ENCODE measurements around the gene TYRO3. TPM values are rescaled to one million over a fixed set of nuclear protein-coding genes. Genes with fewer than 3 reads are reported as not detected.

The TYRO3 gene
- polyA plus RNA-seq, 1 donor: 36.6 TPM

DNA sequence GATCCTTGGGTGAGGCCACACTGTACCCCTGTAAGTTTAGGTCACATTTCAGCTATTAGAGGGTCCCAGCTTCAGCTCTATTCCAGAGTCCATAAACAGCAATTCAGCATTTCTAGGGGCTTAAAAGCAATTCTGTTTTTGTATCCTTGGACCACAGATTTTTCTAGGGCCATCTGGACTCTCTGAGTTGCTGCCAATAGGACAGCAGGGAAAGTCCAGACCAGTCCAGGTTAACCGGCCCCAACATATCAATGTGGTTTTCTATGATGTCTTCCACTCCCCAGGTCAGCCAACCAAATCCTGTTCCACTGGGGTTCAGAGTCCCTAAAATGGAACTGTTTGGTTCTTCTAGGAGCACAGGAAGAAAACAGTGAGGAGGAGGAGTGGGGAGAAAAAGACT, 40.0 kb downstream of the TYRO3 start:
- no peaks in the 10 kb centered on the region for H3K27me3 ChIP-seq (ENCODE audit: control insufficient read depth, insufficient read depth, low read length)

GRCh38 chr15:41603411-41603935, 44.5 kb downstream of the TYRO3 start:
- H3K9me3 ChIP-seq (ENCODE audit: control insufficient read depth, low read depth, low read length): no peaks in the 10 kb centered on the region
- H3K27me3 ChIP-seq (ENCODE audit: control insufficient read depth, insufficient read depth, low read length): no peaks in the 10 kb centered on the region
- H3K27ac ChIP-seq (ENCODE audit: low read length): no peak overlapping the region
- H3K4me3 ChIP-seq (ENCODE audit: low read length): no peak overlapping the region
- no peak for DNase-seq
- no peaks in the 10 kb centered on the region for H3K36me3 ChIP-seq (ENCODE audit: control insufficient read depth, insufficient read depth, low read length)
- WGBS (ENCODE audit: insufficient coverage, low lambda C conversion rate): 80% methylated on average over 1 of the region's 6 CpGs
- H3K4me1 ChIP-seq (ENCODE audit: control insufficient read depth, insufficient read depth, low read length): peaks cover 8% of the 10 kb centered on the region

More for the DNA sequence above, 40.0 kb downstream of the TYRO3 start:
- no CpG with 5 or more reads among the region's 1 CpG for WGBS (ENCODE audit: insufficient coverage, low lambda C conversion rate)
- Histone ChIP-seq H3K9me3 (ENCODE audit: control insufficient read depth, low read depth, low read length) (no peaks in the 10 kb centered on the region), H3K4me1 (ENCODE audit: control insufficient read depth, insufficient read depth, low read length) (peaks cover 2% of the 10 kb centered on the region), H3K36me3 (ENCODE audit: control insufficient read depth, insufficient read depth, low read length) (no peaks in the 10 kb centered on the region), H3K27ac (ENCODE audit: low read length) (no peak overlapping the region), H3K4me3 (ENCODE audit: low read length) (no peak overlapping the region)
- no peak for DNase-seq

GRCh38 chr15:41603941-41604911, 45.2 kb downstream of the TYRO3 start:
- no peak overlapping the region for H3K4me3 ChIP-seq (ENCODE audit: low read length)
- WGBS (ENCODE audit: insufficient coverage, low lambda C conversion rate): 46% methylated on average over 5 of the region's 13 CpGs
- H3K4me1 ChIP-seq (ENCODE audit: control insufficient read depth, insufficient read depth, low read length): peaks cover 8% of the 10 kb centered on the region
- H3K36me3 ChIP-seq (ENCODE audit: control insufficient read depth, insufficient read depth, low read length): no peaks in the 10 kb centered on the region
- DNase-seq: peak; percentile 50 to 53
- no peaks in the 10 kb centered on the region for H3K9me3 ChIP-seq (ENCODE audit: control insufficient read depth, low read depth, low read length)
- H3K27ac ChIP-seq (ENCODE audit: low read length): no peak overlapping the region
- H3K27me3 ChIP-seq (ENCODE audit: control insufficient read depth, insufficient read depth, low read length): no peaks in the 10 kb centered on the region

DNA sequence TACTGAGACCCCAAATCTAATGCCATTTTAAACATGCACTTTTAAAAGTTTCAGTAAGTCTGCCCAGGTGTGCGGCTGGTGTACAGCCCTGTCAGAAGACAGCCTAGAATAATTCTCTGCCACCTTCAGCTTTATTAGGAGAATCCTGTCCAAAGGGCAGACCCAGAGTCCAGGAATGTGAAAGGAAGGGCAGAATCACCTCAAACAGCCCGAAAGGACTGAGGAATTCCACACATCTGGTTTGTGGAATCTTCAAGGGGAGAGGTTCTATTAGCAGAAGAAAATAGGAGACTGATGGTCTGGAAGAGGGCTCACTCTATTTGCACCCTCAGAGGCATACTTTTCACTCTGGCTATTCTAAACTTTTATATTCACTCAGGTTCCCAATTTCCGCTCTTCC, 46.6 kb downstream of the TYRO3 start:
- H3K4me1 ChIP-seq (ENCODE audit: control insufficient read depth, insufficient read depth, low read length): peaks cover 8% of the 10 kb centered on the region
- H3K36me3 ChIP-seq (ENCODE audit: control insufficient read depth, insufficient read depth, low read length): no peaks in the 10 kb centered on the region
- DNase-seq: peak; percentile 31 to 37
- no peak overlapping the region for H3K4me3 ChIP-seq (ENCODE audit: low read length)
- 60% methylated on average over 1 of the region's 3 CpGs for WGBS (ENCODE audit: insufficient coverage, low lambda C conversion rate)
- H3K27me3 ChIP-seq (ENCODE audit: control insufficient read depth, insufficient read depth, low read length): no peaks in the 10 kb centered on the region
- H3K27ac ChIP-seq (ENCODE audit: low read length): no peak overlapping the region
- H3K9me3 ChIP-seq (ENCODE audit: control insufficient read depth, low read depth, low read length): no peaks in the 10 kb centered on the region

GRCh38 chr15:41606997-41607396, 48.0 kb downstream of the TYRO3 start:
- Histone ChIP-seq H3K27me3 (ENCODE audit: control insufficient read depth, insufficient read depth, low read length) (no peaks in the 10 kb centered on the region), H3K4me1 (ENCODE audit: control insufficient read depth, insufficient read depth, low read length) (peaks cover 8% of the 10 kb centered on the region), H3K27ac (ENCODE audit: low read length) (no peak overlapping the region), H3K9me3 (ENCODE audit: control insufficient read depth, low read depth, low read length) (no peaks in the 10 kb centered on the region), H3K4me3 (ENCODE audit: low read length) (no peak overlapping the region), H3K36me3 (ENCODE audit: control insufficient read depth, insufficient read depth, low read length) (no peaks in the 10 kb centered on the region)
- WGBS (ENCODE audit: insufficient coverage, low lambda C conversion rate): 88% methylated on average over 1 of the region's 1 CpG
- DNase-seq: no peak

DNA sequence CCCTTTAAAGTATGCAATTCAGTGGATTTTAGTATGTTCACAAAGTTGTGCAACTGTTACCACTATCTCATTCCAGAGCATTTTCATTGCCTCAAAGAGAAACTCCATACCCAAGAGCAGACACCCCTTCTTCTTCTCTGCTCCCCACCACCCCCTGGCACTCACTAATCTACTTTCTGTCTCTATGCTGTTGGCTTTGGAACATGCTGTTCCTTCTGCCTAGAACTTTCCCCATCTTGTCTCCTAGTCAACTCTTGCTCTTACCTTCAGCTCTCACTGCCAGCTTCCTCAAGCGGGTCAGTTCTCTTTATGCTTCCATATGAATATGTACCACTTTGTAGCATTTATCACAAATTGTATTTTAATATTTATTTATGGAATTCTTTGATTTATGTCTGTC, 50.1 kb downstream of the TYRO3 start:
- H3K36me3 ChIP-seq (ENCODE audit: control insufficient read depth, insufficient read depth, low read length): no peaks in the 10 kb centered on the region
- peaks cover 5% of the 10 kb centered on the region for H3K4me1 ChIP-seq (ENCODE audit: control insufficient read depth, insufficient read depth, low read length)
- H3K9me3 ChIP-seq (ENCODE audit: control insufficient read depth, low read depth, low read length): no peaks in the 10 kb centered on the region
- 80% methylated on average over 1 of the region's 1 CpG for WGBS (ENCODE audit: insufficient coverage, low lambda C conversion rate)
- H3K27me3 ChIP-seq (ENCODE audit: control insufficient read depth, insufficient read depth, low read length): no peaks in the 10 kb centered on the region
- DNase-seq: no peak
- H3K27ac ChIP-seq (ENCODE audit: low read length): no peak overlapping the region
- no peak overlapping the region for H3K4me3 ChIP-seq (ENCODE audit: low read length)

DNA sequence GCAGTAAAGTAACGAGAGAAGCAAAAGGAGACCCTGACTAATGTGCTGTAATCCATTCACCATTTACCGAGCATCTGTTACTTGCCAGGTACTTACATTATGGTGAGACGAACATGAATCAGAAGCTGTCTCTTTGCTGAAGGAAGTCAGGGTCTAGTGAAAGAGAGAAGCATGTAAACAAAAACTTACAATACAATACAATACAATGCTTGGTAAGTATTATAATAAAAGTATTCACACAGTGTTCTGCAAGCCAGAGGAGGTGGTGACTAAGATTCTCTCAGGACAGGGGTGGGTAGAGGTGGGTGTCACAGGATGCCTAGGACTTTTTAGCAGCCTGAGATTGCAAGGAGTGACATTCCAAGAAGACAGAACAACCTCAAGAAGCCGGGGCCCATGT, 51.0 kb downstream of the TYRO3 start:
- 60% methylated on average over 1 of the region's 4 CpGs for WGBS (ENCODE audit: insufficient coverage, low lambda C conversion rate)
- H3K4me1 ChIP-seq (ENCODE audit: control insufficient read depth, insufficient read depth, low read length): peaks cover 4% of the 10 kb centered on the region
- no peak overlapping the region for H3K4me3 ChIP-seq (ENCODE audit: low read length)
- no peaks in the 10 kb centered on the region for H3K27me3 ChIP-seq (ENCODE audit: control insufficient read depth, insufficient read depth, low read length)
- no peaks in the 10 kb centered on the region for H3K9me3 ChIP-seq (ENCODE audit: control insufficient read depth, low read depth, low read length)
- H3K36me3 ChIP-seq (ENCODE audit: control insufficient read depth, insufficient read depth, low read length): no peaks in the 10 kb centered on the region
- H3K27ac ChIP-seq (ENCODE audit: low read length): no peak overlapping the region
- no peak for DNase-seq

- Histone ChIP-seq H3K9me3 (ENCODE audit: control insufficient read depth, low read depth, low read length) (peaks cover 9% of the 10 kb centered on the region), H3K4me1 (ENCODE audit: control insufficient read depth, insufficient read depth, low read length) (peaks cover 11% of the 10 kb centered on the region), H3K27ac (ENCODE audit: low read length) (no peak overlapping the region), H3K4me3 (ENCODE audit: low read length) (peak overlapping the region; percentile 71), H3K36me3 (ENCODE audit: control insufficient read depth, insufficient read depth, low read length) (no peaks in the 10 kb centered on the region), H3K27me3 (ENCODE audit: control insufficient read depth, insufficient read depth, low read length) (no peaks in the 10 kb centered on the region)
- WGBS (ENCODE audit: insufficient coverage, low lambda C conversion rate): 60% methylated on average over 1 of the region's 18 CpGs
- DNase-seq: peak in 1 of 2 donors; percentile 24
These were observed 61.7 kb downstream of the TYRO3 start for GRCh38 chr15:41620536-41621199.

DNA sequence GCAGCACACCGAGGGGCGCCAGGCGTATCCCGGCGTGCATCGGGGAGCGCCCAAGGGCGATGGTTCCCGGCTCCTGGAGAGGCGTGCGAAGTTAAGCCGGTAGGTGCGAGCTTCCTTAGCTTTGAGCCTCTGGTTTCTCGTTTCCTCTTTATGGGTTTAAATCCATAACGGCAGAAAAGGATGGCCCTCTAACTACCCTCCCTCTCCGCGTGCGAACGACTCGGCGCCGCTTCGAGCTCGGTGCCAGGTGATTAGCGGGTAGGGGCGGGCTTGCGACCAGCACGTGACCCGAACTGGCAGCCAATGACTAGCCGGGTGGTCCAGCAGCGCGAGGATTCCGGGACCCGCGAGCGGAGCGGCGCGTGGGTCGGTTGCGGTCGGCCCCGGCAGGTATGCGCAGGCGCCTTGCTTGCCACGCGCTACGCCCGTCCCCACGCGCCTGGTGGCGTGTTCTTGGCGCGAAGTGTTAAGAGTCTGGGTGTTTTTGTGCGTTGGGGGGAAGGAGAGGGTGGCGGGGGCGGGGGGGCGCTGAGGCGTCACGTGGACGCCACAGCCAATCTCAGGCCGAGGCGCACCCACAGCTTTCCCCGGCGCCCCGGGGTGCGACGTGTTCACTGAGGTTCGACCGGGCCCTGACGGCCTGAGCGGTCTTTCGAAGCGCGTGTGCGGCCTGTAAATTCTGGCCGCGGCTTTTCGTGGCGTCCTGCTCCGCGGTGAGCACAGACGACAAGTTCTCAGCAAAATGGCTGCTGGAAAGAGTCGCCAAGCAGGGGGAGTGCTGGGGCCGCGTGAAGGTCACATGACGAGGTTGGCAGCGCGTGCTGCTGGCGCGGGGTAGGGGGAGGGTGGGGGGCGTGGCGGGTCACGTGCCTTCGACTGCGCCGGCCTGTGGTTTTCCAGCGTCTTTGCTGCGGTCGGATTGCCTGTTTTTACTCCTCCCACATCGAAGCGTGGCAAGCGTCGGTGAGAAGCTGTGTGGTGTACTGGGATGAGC, 62.5 kb downstream of the TYRO3 start:
- Histone ChIP-seq H3K9me3 (ENCODE audit: control insufficient read depth, low read depth, low read length) (peaks cover 9% of the 10 kb centered on the region), H3K27me3 (ENCODE audit: control insufficient read depth, insufficient read depth, low read length) (no peaks in the 10 kb centered on the region), H3K4me1 (ENCODE audit: control insufficient read depth, insufficient read depth, low read length) (peaks cover 11% of the 10 kb centered on the region), H3K36me3 (ENCODE audit: control insufficient read depth, insufficient read depth, low read length) (no peaks in the 10 kb centered on the region), H3K4me3 (ENCODE audit: low read length) (peak overlapping the region; percentile 71), H3K27ac (ENCODE audit: low read length) (peak overlapping the region; percentile 61)
- no CpG with 5 or more reads among the region's 104 CpGs for WGBS (ENCODE audit: insufficient coverage, low lambda C conversion rate)
- peak; percentile 78 to 89 for DNase-seq
